ENCODE data around the gene JAKMIP2.

DNA sequence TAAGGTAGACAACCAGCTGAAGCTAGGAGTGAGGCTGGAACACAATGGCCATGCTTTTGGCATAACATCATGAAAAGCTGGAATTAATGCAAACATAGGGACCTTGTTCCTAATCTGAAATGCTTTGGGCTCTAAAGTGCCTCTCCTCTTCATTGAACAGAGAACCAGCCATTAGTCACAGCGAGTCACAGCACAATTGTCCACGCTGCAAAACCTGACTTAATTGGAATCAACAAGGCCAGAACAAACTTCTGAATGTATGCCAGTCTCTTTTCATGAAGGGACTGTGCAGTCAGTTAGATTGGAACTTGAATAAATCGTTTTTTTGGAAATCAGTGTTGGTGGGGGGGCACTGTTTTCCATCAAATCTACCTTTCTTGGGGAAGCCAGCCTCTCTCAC lies 96.5 kb downstream of the JAKMIP2 start:
- TF ChIP-seq EP300 (IDR thresholded peaks at IDR 0.05) (no peak), POLR2AphosphoS5 (IDR thresholded peaks at IDR 0.05) (no peak), POLR2A (IDR thresholded peaks at IDR 0.05) (no peak)
- TF ChIP-seq, protein P1, sequence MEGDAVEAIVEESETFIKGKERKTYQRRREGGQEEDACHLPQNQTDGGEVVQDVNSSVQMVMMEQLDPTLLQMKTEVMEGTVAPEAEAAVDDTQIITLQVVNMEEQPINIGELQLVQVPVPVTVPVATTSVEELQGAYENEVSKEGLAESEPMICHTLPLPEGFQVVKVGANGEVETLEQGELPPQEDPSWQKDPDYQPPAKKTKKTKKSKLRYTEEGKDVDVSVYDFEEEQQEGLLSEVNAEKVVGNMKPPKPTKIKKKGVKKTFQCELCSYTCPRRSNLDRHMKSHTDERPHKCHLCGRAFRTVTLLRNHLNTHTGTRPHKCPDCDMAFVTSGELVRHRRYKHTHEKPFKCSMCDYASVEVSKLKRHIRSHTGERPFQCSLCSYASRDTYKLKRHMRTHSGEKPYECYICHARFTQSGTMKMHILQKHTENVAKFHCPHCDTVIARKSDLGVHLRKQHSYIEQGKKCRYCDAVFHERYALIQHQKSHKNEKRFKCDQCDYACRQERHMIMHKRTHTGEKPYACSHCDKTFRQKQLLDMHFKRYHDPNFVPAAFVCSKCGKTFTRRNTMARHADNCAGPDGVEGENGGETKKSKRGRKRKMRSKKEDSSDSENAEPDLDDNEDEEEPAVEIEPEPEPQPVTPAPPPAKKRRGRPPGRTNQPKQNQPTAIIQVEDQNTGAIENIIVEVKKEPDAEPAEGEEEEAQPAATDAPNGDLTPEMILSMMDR (IDR thresholded peaks at IDR 0.05) = no peak
